Ishikawa (cell line): ENCODE measurements around the gene CPT1C.

Experiments
- CEBPB ChIP-seq: IDR thresholded peaks from 2 replicates; pipeline ENCODE4 v1.6.1; 2012
- CREB1 ChIP-seq: IDR thresholded peaks from 2 replicates; pipeline ENCODE4 v1.6.1; 2012; ENCODE audit warnings: low read depth
- EGR1 ChIP-seq: IDR thresholded peaks from 2 replicates; pipeline ENCODE4 v1.6.1; 2012
- FOXM1 ChIP-seq: IDR thresholded peaks from 2 replicates; pipeline ENCODE4 v1.6.1; 2012; ENCODE audit warnings: low read depth, borderline replicate concordance
- RAD21 ChIP-seq: IDR thresholded peaks from 2 replicates; pipeline ENCODE4 v1.6.1; 2012; ENCODE audit warnings: low read depth
- REST ChIP-seq: IDR thresholded peaks from 2 replicates; pipeline ENCODE4 v1.6.1; 2012; ENCODE audit warnings: low read depth, mild to moderate bottlenecking
- TAF1 ChIP-seq: IDR thresholded peaks from 2 replicates; pipeline ENCODE4 v1.6.1; 2012; ENCODE audit warnings: low read depth, mild to moderate bottlenecking
- TEAD4 ChIP-seq: IDR thresholded peaks from 2 replicates; pipeline ENCODE4 v1.6.1; 2012
- YY1 ChIP-seq: IDR thresholded peaks from 2 replicates; pipeline ENCODE4 v1.6.1; 2012; ENCODE audit warnings: low read depth
- ZBTB7A ChIP-seq: IDR thresholded peaks from 2 replicates; pipeline ENCODE4 v1.6.1; 2012; ENCODE audit warnings: low read depth
- TF ChIP-seq, protein P1 (sequence below): IDR thresholded peaks from 2 replicates; pipeline ENCODE4 v1.6.1; 2012

CPT1C gene

DNA sequence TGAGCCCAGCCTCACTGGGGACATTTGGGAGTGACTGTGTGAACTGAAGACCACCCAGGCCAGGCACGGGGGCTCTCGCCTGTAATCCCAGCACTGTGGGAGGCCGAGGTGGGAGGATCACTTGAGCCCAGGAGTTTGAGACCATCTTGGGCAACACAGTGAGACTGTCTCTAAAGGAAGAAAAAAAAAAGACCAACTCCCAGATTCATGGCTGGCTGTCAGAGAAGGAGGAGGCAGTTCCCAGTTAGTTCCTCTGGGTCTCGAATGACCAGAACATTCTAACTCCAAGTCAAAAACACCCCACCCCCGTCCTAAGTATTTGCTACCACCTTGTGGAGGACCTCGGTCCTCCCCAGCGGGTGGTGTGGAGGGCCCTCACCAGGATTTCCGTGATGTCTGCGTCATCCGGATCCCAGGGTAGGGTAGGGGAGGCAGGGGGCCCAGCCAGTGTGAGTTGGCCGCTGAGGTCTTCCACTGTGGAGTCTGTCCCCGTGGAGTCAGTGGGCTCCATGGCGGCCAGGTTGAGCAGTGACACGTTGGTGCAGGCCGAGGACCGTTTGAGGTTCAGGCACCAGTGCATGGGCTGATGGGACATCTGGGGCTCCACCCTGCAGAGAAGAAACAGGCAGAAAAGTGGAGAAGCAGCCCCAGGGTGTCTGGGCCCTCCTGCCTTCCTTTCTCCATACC, 70.9 kb downstream of the CPT1C start:
- TF ChIP-seq ZBTB7A (no peak), FOXM1 (no peak), RAD21 (peak; percentile 22)

- TF ChIP-seq FOXM1: no peak
- TF ChIP-seq EGR1: no peak
- TF ChIP-seq, protein P1, sequence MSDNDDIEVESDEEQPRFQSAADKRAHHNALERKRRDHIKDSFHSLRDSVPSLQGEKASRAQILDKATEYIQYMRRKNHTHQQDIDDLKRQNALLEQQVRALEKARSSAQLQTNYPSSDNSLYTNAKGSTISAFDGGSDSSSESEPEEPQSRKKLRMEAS: no peak
- TF ChIP-seq ZBTB7A: no peak
- no peak for TF ChIP-seq RAD21
- TF ChIP-seq TEAD4: no peak
- TF ChIP-seq TAF1: no peak
- TF ChIP-seq YY1: no peak
- no peak for TF ChIP-seq CREB1
- TF ChIP-seq REST: no peak
- TF ChIP-seq CEBPB: no peak
These were observed 72.3 kb downstream of the CPT1C start, which contains the start of gene TSKS for GRCh38 chr19:49763230-49763629. Gene TSKS, minus strand, starts transcription at chr19:49763306. Its CDS starts 59 bp downstream, at chr19:49763247.
